Pancreas (tissue), 10 donors: Measurements from ENCODE around the gene XIRP1. TPM values are rescaled to one million over a fixed set of nuclear protein-coding genes. Genes with fewer than 3 reads are reported as not detected.
A peak's percentile ranks its signal among the peaks of the same experiment; 100 is the strongest.

Source experiments
- ATAC-seq, 4 donors: fragments of 200-7000 bp; cut with Tn5 transposase; one replicate each; pipeline versions ENCODE4 v1.8.0 to v1.9.1; 2020; ENCODE audit warnings: mild to moderate bottlenecking in 4 of 4, moderate library complexity in 4 of 4
- DNase-seq, 6 donors: peaks; one replicate each; pipeline ENCODE4 v3.0.0-alpha.2; 2020
- FAIRE-seq: peaks from 2 replicates; lab custom pipeline; 2012; peaks lifted over from hg19 to GRCh38; lab: Jason Lieb, UNC
- H3K27ac ChIP-seq, 4 donors: fragments of 200-600 bp; sonication (generic); 1 replicate in 3 of 4; 2 replicates in 1 of 4; pipeline versions ENCODE4 v1.5.0 to v1.8.0; 2020
- H3K27me3 ChIP-seq, 4 donors: fragments of 200-600 bp; one replicate each; pipeline ENCODE4 v1.8.0; 2021
- H3K36me3 ChIP-seq, 3 donors: fragments of 200-600 bp; sonication (generic) in 1 of 3; one replicate each; pipeline versions ENCODE4 v1.5.0 to v1.8.0; 2020 to 2021
- H3K4me1 ChIP-seq, 3 donors: fragments of 200-600 bp; one replicate each; pipeline ENCODE4 v1.8.0; 2021
- H3K4me3 ChIP-seq, 4 donors: fragments of 200-600 bp; sonication (generic) in 2 of 4; one replicate each; pipeline versions ENCODE4 v1.5.0 to v1.8.0; 2020 to 2021
- H3K9me3 ChIP-seq, 4 donors: fragments of 200-600 bp; one replicate each; pipeline ENCODE4 v1.8.0; 2021
- WGBS, 2 donors: extraction: QIAGEN DNeasy Blood & Tissue Kit; methylation state at CpG; one replicate each; pipeline ENCODE4 v1.1.7; 2013; 5-methylcytosine and 5-hydroxymethylcytosine counted together
- intact Hi-C, 3 donors: fragments of 100-400 bp; cut with DNase I; formaldehyde crosslinking; loops; one replicate each; pipeline versions ENCODE4 v1.11.1 to v1.14.2; 2022
- microRNA-seq, 2 donors: library from miRNA; unstranded; fragments of <30 nt; microRNA quantifications; one replicate each; pipeline versions ENCODE4 to v1.1.0, GENCODE V29; 2019 to 2020
- polyA plus RNA-seq, 2 donors: library from polyadenylated mRNA; stranded (reverse); fragments of 200-250 nt; gene quantifications; one replicate each; pipeline ENCODE4 v1.2.3, GENCODE V29; 2013
- total RNA-seq, 6 donors: library from RNA; stranded (reverse); fragmentation: NEBNext Ultra II Directional in 4 of 6; extraction: Animal tissue kit (Norgen Biotek cat#: 25700) in 4 of 6; gene quantifications; one replicate each; pipeline versions ENCODE4 v1.2.1 to v1.2.4, GENCODE V29; 2021 to 2023
- TF ChIP-seq, protein P1 (sequence below), 4 donors: fragments of 200-600 bp; sonication (generic) in 3 of 4; IDR thresholded peaks; one replicate each; pipeline versions ENCODE4 v1.5.0 to v1.8.0; 2021; ENCODE audit warnings: antibody characterized with exemption in 4 of 4
- donor health status: healthy with polysubstance abuse.
- donor health status: DM: no; HTN: no; CAD: no; lungs with moderate emphysema.
- donor health status: DM: no; HTN: no; CAD: no.
- donor health status: control.
- donor health status: control.
- donor health status: Bipolar disorder and iron deficiency.
- donor health status: DM: yes; HTN: yes; CAD: no.
- donor health status: DM: no; HTN: no; CAD: no.
- donor health status: DM: no; HTN: no; CAD: no.
- donor health status: DM: yes; HTN: yes; CAD: no.

The XIRP1 gene
- total and polyA plus RNA-seq, 8 donors: 0.08 to 0.43 (median 0.12) TPM; not detected in 4

DNA sequence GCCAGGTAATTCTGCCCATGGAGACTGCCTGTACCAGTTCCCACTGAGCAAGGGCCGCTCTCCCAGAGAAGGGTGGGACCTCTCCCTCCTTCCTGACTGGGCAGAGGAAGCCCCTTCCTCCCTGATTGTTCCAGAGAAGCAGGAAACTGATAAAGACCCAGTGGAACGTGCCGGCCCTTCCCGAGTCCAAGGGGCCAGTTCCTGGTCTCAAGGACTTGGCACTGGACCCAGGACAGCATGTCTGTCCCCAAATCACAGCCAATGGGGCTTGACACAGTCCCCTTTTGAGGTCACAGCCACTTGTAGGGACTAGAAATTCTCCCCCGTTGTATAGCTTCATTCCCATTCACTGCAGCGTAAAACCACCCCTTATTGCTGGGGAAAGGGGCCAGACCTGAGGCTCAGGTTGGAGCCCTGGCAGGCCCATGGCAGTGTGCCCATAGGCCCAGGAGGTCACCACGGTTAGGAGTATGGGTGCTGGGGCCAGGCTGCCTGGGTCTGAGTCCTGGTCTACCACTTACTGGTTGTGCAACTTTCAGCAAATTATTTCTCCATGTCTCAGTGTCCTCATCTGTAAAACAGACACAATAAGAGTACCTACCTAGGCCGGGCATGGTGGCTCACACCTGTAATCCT lies 57.1 kb downstream of the XIRP1 start:
- DNase-seq: peak in 2 of 6 donors; percentile 38 to 42
- FAIRE-seq: no peak
- no peaks in the 10 kb centered on the region for H3K9me3 ChIP-seq
- no peaks in the 10 kb centered on the region for H3K36me3 ChIP-seq
- no peaks in the 10 kb centered on the region for H3K27me3 ChIP-seq
- intact Hi-C loops: no loop called here
- TF ChIP-seq, protein P1, sequence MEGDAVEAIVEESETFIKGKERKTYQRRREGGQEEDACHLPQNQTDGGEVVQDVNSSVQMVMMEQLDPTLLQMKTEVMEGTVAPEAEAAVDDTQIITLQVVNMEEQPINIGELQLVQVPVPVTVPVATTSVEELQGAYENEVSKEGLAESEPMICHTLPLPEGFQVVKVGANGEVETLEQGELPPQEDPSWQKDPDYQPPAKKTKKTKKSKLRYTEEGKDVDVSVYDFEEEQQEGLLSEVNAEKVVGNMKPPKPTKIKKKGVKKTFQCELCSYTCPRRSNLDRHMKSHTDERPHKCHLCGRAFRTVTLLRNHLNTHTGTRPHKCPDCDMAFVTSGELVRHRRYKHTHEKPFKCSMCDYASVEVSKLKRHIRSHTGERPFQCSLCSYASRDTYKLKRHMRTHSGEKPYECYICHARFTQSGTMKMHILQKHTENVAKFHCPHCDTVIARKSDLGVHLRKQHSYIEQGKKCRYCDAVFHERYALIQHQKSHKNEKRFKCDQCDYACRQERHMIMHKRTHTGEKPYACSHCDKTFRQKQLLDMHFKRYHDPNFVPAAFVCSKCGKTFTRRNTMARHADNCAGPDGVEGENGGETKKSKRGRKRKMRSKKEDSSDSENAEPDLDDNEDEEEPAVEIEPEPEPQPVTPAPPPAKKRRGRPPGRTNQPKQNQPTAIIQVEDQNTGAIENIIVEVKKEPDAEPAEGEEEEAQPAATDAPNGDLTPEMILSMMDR (IDR thresholded peaks at IDR 0.05): no peak
- H3K4me1 ChIP-seq: peaks cover 0 to 4% (median under 1%) of the 10 kb centered on the region in 3 donors
- no peak for ATAC-seq
- WGBS, 2 donors: 56 to 57% methylated on average over 8 of the region's 8 CpGs
- no peak overlapping the region for H3K27ac ChIP-seq
- H3K4me3 ChIP-seq: no peak overlapping the region

DNA sequence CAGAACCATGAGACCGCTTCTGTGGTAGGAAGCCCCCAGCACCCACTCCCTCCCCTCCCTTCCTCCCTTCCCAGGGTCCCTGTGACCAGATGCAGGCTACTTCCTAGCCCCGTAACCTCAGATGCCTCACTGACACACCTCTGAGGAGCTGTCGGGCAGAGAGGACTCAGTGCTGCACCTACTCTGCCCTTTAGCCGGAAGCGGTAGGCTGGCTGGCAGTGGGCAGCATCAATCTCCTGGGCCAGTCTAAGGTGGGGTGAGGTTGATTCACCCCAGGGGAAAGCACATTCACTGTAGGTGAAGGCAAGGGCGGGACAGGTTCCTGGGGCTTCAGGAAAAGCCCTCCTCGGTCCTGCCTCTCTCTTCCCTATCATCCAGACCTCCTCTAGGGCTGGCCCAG lies 58.1 kb downstream of the XIRP1 start:
- no peaks in the 10 kb centered on the region for H3K27me3 ChIP-seq
- no peaks in the 10 kb centered on the region for H3K4me1 ChIP-seq
- H3K36me3 ChIP-seq: no peaks in the 10 kb centered on the region
- no peak overlapping the region for H3K4me3 ChIP-seq
- TF ChIP-seq, protein P1 (IDR thresholded peaks at IDR 0.05): no peak
- H3K27ac ChIP-seq: no peak overlapping the region
- intact Hi-C loops: no loop called here
- H3K9me3 ChIP-seq: no peaks in the 10 kb centered on the region
- 82 to 84% methylated on average over 7 of the region's 7 CpGs for WGBS, 2 donors
- ATAC-seq (no peak), DNase-seq (peak in 2 of 6 donors; percentile 11 to 33), FAIRE-seq (no peak)

DNA sequence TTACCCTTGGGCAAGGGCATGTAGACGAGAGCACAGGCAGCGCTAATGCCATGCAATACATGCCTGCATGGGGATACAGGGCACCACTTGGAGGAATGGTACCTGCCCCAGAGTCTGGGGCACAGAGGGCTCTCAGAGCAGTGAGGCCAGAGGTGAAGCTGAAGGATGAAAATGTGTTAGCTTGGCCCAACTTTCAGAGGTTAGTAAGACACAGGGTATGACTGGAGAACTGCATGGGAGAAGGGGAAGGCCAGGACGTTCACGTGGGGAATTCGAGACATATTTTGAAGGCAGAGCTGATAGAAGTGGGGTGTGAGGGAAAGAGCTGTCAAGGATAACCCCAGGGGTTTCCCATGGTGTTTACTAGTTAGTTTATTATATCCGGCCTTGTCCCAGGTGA lies 58.6 kb downstream of the XIRP1 start:
- H3K27me3 ChIP-seq: no peaks in the 10 kb centered on the region
- no peaks in the 10 kb centered on the region for H3K4me1 ChIP-seq
- ATAC-seq (no peak), FAIRE-seq (no peak), DNase-seq (peak in 1 of 6 donors; percentile 8)
- no peaks in the 10 kb centered on the region for H3K36me3 ChIP-seq
- 70 to 73% methylated on average over 6 of the region's 6 CpGs for WGBS, 2 donors
- intact Hi-C loops: no loop called here
- H3K4me3 ChIP-seq: no peak overlapping the region
- no peak overlapping the region for H3K27ac ChIP-seq
- TF ChIP-seq, protein P1 (IDR thresholded peaks at IDR 0.05): no peak
- H3K9me3 ChIP-seq: no peaks in the 10 kb centered on the region

Small RNAs within 50 kb of the gene (microRNA-seq; reads per million reads assigned to microRNA genes)
- gene MIR6822: 0 to 0.39 reads per million in 2 donors

Other genes starting within 250 kb of the XIRP1 start
- gene SCN11A, start 140.7 kb downstream of the XIRP1 start, total RNA-seq: under 1 TPM in 5 of 6 donors, not detected in 1; 0.03 to 0.16 (median 0.03) TPM
- gene SCN11A, start 140.7 kb downstream of the XIRP1 start, polyA plus RNA-seq: under 1 TPM; 0.04 to 0.09 TPM
- gene WDR48, start 140.6 kb downstream of the XIRP1 start, total RNA-seq: 10 to 100 TPM; 13.4 to 25.8 (median 16.6) TPM
- gene WDR48, start 140.6 kb downstream of the XIRP1 start, polyA plus RNA-seq: 10 to 100 TPM in 1 of 2 donors, 1 to 10 TPM in 1; 6.3 to 14.7 TPM
- gene GORASP1, start 85.0 kb downstream of the XIRP1 start, total RNA-seq: 10 to 100 TPM; 25.9 to 48.6 (median 31.6) TPM
- 10 to 100 TPM; 56.2 to 79.6 TPM for gene GORASP1, start 85.0 kb downstream of the XIRP1 start, polyA plus RNA-seq
- 1 to 10 TPM; 3.1 to 9.6 (median 5.5) TPM for gene TTC21A, start 84.9 kb downstream of the XIRP1 start, total RNA-seq
- 10 to 100 TPM; 21.7 to 31.3 TPM for gene TTC21A, start 84.9 kb downstream of the XIRP1 start, polyA plus RNA-seq
- 10 to 100 TPM in 5 of 6 donors, 1 to 10 TPM in 1; 9.0 to 29.2 (median 13.4) TPM for gene CSRNP1, start 39.0 kb downstream of the XIRP1 start, total RNA-seq
- 10 to 100 TPM; 20.3 to 31.4 TPM for gene CSRNP1, start 39.0 kb downstream of the XIRP1 start, polyA plus RNA-seq
- 10 to 100 TPM in 1 of 6 donors, 1 to 10 TPM in 4, under 1 TPM in 1; 0.23 to 13.0 (median 1.6) TPM for gene CX3CR1, start 87.4 kb upstream of the XIRP1 start, total RNA-seq
- gene CX3CR1, start 87.4 kb upstream of the XIRP1 start, polyA plus RNA-seq: under 1 TPM; 0.08 to 0.14 TPM
- not detected for gene CCR8, start 137.1 kb upstream of the XIRP1 start, total RNA-seq
- gene CCR8, start 137.1 kb upstream of the XIRP1 start, polyA plus RNA-seq: not detected
- 10 to 100 TPM; 14.2 to 29.4 (median 21.1) TPM for gene SLC25A38, start 190.8 kb upstream of the XIRP1 start, total RNA-seq
- gene SLC25A38, start 190.8 kb upstream of the XIRP1 start, polyA plus RNA-seq: 10 to 100 TPM; 25.1 to 29.4 TPM
- gene RPSA, start 214.1 kb upstream of the XIRP1 start, total RNA-seq: 1,000 to 10,000 TPM in 1 of 6 donors, 100 to 1,000 TPM in 5; 540 to 1,016 (median 687) TPM
- gene RPSA, start 214.1 kb upstream of the XIRP1 start, polyA plus RNA-seq: 100 to 1,000 TPM; 840 to 998 TPM